ENCODE results near the gene BNIP2.

GRCh38 chr15:59713177-59713576, 24.1 kb upstream of the BNIP2 start:
- no peak for TF ChIP-seq POLR2A (IDR thresholded peaks at IDR 0.05)
- TF ChIP-seq, protein P1, sequence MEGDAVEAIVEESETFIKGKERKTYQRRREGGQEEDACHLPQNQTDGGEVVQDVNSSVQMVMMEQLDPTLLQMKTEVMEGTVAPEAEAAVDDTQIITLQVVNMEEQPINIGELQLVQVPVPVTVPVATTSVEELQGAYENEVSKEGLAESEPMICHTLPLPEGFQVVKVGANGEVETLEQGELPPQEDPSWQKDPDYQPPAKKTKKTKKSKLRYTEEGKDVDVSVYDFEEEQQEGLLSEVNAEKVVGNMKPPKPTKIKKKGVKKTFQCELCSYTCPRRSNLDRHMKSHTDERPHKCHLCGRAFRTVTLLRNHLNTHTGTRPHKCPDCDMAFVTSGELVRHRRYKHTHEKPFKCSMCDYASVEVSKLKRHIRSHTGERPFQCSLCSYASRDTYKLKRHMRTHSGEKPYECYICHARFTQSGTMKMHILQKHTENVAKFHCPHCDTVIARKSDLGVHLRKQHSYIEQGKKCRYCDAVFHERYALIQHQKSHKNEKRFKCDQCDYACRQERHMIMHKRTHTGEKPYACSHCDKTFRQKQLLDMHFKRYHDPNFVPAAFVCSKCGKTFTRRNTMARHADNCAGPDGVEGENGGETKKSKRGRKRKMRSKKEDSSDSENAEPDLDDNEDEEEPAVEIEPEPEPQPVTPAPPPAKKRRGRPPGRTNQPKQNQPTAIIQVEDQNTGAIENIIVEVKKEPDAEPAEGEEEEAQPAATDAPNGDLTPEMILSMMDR (IDR thresholded peaks at IDR 0.05), result no peak

All from uterus (tissue), 2 donors.